ENCODE results near the gene ETFBKMT. TPM values are rescaled to one million over a fixed set of nuclear protein-coding genes. Genes with fewer than 3 reads are reported as not detected.

ETFBKMT gene
- total and polyA plus RNA-seq, 2 of the 13 experiments (the other 11 are each of a cell fraction or from before 2014, with no cell fraction given): 0.62 to 0.93 TPM

DNA sequence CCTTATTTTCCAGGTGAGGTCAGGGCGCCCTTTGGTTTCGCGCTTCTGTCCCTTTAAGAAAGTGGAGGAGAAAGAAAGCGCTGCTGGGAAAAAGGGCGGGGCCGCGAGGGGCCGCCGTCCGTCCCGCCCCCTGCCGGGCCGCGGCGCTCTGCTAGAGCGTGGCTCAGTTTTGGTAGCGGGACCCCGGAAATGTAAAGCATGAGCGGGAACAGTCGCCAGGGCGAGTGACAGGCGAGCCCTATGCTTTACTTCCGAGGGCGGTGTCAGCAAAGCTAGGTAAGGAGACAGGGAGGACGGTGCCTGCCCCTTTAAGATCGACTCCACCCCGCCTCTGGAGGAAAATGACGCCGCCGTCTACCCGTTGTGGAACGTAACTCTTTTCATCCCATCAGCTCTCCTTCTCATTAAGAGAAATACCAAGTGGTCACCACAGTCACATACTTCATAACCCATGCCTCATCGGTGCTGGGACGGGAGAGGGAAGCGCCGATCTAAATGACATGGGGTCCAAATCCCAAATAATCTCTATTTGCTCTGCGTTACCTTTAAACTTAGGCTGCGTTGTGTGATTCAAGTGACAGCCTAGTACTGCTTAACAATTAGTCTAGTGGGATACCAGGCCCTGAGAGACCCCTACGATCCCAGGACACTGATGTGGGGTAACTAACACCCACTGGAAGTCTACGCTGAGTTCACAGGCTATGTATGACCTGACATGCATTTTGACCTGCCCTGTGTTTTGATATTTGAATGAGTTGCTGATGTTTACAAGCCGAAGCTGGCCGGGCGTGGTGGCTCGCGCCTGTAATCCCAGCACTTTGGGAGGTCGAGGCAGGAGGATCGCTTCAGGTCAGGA, at the start of gene ETFBKMT (continued):
- TF ChIP-seq, protein P1, sequence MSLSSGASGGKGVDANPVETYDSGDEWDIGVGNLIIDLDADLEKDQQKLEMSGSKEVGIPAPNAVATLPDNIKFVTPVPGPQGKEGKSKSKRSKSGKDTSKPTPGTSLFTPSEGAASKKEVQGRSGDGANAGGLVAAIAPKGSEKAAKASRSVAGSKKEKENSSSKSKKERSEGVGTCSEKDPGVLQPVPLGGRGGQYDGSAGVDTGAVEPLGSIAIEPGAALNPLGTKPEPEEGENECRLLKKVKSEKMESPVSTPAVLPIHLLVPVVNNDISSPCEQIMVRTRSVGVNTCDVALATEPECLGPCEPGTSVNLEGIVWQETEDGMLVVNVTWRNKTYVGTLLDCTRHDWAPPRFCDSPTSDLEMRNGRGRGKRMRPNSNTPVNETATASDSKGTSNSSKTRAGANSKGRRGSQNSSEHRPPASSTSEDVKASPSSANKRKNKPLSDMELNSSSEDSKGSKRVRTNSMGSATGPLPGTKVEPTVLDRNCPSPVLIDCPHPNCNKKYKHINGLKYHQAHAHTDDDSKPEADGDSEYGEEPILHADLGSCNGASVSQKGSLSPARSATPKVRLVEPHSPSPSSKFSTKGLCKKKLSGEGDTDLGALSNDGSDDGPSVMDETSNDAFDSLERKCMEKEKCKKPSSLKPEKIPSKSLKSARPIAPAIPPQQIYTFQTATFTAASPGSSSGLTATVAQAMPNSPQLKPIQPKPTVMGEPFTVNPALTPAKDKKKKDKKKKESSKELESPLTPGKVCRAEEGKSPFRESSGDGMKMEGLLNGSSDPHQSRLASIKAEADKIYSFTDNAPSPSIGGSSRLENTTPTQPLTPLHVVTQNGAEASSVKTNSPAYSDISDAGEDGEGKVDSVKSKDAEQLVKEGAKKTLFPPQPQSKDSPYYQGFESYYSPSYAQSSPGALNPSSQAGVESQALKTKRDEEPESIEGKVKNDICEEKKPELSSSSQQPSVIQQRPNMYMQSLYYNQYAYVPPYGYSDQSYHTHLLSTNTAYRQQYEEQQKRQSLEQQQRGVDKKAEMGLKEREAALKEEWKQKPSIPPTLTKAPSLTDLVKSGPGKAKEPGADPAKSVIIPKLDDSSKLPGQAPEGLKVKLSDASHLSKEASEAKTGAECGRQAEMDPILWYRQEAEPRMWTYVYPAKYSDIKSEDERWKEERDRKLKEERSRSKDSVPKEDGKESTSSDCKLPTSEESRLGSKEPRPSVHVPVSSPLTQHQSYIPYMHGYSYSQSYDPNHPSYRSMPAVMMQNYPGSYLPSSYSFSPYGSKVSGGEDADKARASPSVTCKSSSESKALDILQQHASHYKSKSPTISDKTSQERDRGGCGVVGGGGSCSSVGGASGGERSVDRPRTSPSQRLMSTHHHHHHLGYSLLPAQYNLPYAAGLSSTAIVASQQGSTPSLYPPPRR (CRISPR knock-in tag; IDR thresholded peaks at IDR 0.05; ENCODE audit: borderline replicate concordance): no peak
- TF ChIP-seq ELF4 (CRISPR knock-in tag; IDR thresholded peaks at IDR 0.05; ENCODE audit: borderline replicate concordance) (peak; percentile 61; the same call in 1 of the 2 replicates), ZNF33B (CRISPR knock-in tag; IDR thresholded peaks at IDR 0.05) (no peak), ATF7 (IDR thresholded peaks at IDR 0.05) (no peak), ATF7 (CRISPR knock-in tag; IDR thresholded peaks at IDR 0.05) (no peak), HOXA9 (CRISPR knock-in tag; IDR thresholded peaks at IDR 0.05; ENCODE audit: borderline replicate concordance) (no peak), ZIK1 (CRISPR knock-in tag; IDR thresholded peaks at IDR 0.05; ENCODE audit: borderline replicate concordance, low read depth) (no peak), PAX8 (CRISPR knock-in tag; IDR thresholded peaks at IDR 0.05; ENCODE audit: borderline replicate concordance) (no peak), MIER2 (CRISPR knock-in tag; IDR thresholded peaks at IDR 0.05) (no peak), ELF3 (CRISPR knock-in tag; IDR thresholded peaks at IDR 0.05) (peak; percentile 77; the same call in 1 of the 2 replicates), SSRP1 (CRISPR knock-in tag; IDR thresholded peaks at IDR 0.05) (no peak), ZNF34 (CRISPR knock-in tag; IDR thresholded peaks at IDR 0.05; ENCODE audit: borderline replicate concordance) (no peak), EEA1 (CRISPR knock-in tag; IDR thresholded peaks at IDR 0.05; ENCODE audit: borderline replicate concordance) (no peak), ZSCAN20 (CRISPR knock-in tag; IDR thresholded peaks at IDR 0.05; ENCODE audit: borderline replicate concordance) (no peak), SP2 (CRISPR knock-in tag; IDR thresholded peaks at IDR 0.05) (0 out of 2 replicates have a peak, but pooled peaks have one; percentile 30), ZNF430 (CRISPR knock-in tag; IDR thresholded peaks at IDR 0.05) (no peak), ZNF562 (CRISPR knock-in tag; IDR thresholded peaks at IDR 0.05; ENCODE audit: borderline replicate concordance) (no peak), TBX2 (CRISPR knock-in tag; IDR thresholded peaks at IDR 0.05; ENCODE audit: borderline replicate concordance) (peak; percentile 59; the same call in 1 of the 2 replicates)
- TF ChIP-seq, protein P2, sequence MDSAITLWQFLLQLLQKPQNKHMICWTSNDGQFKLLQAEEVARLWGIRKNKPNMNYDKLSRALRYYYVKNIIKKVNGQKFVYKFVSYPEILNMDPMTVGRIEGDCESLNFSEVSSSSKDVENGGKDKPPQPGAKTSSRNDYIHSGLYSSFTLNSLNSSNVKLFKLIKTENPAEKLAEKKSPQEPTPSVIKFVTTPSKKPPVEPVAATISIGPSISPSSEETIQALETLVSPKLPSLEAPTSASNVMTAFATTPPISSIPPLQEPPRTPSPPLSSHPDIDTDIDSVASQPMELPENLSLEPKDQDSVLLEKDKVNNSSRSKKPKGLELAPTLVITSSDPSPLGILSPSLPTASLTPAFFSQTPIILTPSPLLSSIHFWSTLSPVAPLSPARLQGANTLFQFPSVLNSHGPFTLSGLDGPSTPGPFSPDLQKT (CRISPR knock-in tag; IDR thresholded peaks at IDR 0.05; ENCODE audit: borderline replicate concordance): no peak
- TF ChIP-seq, protein P3, sequence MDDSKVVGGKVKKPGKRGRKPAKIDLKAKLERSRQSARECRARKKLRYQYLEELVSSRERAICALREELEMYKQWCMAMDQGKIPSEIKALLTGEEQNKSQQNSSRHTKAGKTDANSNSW (CRISPR knock-in tag; IDR thresholded peaks at IDR 0.05; ENCODE audit: borderline replicate concordance): no peak
- TF ChIP-seq, protein P4, sequence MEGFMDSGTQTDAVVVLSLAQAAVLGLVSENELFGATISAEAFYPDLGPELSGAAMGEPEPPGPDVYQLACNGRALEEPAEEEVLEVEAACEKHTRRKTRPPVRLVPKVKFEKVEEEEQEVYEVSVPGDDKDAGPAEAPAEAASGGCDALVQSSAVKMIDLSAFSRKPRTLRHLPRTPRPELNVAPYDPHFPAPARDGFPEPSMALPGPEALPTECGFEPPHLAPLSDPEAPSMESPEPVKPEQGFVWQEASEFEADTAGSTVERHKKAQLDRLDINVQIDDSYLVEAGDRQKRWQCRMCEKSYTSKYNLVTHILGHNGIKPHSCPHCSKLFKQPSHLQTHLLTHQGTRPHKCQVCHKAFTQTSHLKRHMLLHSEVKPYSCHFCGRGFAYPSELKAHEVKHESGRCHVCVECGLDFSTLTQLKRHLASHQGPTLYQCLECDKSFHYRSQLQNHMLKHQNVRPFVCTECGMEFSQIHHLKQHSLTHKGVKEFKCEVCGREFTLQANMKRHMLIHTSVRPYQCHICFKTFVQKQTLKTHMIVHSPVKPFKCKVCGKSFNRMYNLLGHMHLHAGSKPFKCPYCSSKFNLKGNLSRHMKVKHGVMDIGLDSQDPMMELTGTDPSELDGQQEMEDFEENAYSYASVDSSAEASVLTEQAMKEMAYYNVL (CRISPR knock-in tag; IDR thresholded peaks at IDR 0.05; ENCODE audit: borderline replicate concordance): peak; percentile 47; the same call in 1 of the 2 replicates
